A673 (cell line): ENCODE data around the gene TRDN. TPM values are rescaled to one million over a fixed set of nuclear protein-coding genes. Genes with fewer than 3 reads are reported as not detected.

Experiments used
- BruUV-seq: library from RNA; stranded (reverse); fragments of 400-500 nt; replicated peaks from 2 replicates; lab custom pipeline; 2021; lab: Mats Ljungman, UMichigan
- CTCF ChIA-PET: fragments of 300-600 bp; sonication (Branson Sonifier 250); formaldehyde crosslinking; loops from one replicate; lab custom pipeline; 2022; ENCODE audit warnings: antibody characterized with exemption; lab: Charles Lee
- POLR2A ChIA-PET: fragments of 300-600 bp; sonication (Branson Sonifier 250); formaldehyde crosslinking; loops from one replicate; lab custom pipeline; 2022; ENCODE audit warnings: antibody characterized with exemption; ENCODE audit not compliant: low non-redundant PET; lab: Charles Lee
- DNase-seq: peaks from one replicate; pipeline ENCODE4 v3.0.0-alpha.2; 2015; ENCODE audit warnings: low spot score
- H3K27ac ChIP-seq: fragments of 200-600 bp; sonication (generic); 2 replicates; pipeline ENCODE4 v1.5.1; 2016; ENCODE audit warnings: mixed run types, low read depth, mild to moderate bottlenecking, mixed read lengths, antibody characterized with exemption, low read length; ENCODE audit not compliant: poor library complexity, severe bottlenecking
- H3K27me3 ChIP-seq: fragments of 200-600 bp; sonication (generic); replicated peaks from 2 replicates; pipeline ENCODE4 v1.6.1; 2017; ENCODE audit warnings: mixed run types, low read depth, mild to moderate bottlenecking, mixed read lengths, antibody characterized with exemption, low read length; ENCODE audit not compliant: insufficient read depth, poor library complexity
- H3K36me3 ChIP-seq: fragments of 200-600 bp; sonication (generic); 2 replicates; pipeline ENCODE4 v1.6.1; 2016; ENCODE audit warnings: mixed run types, mild to moderate bottlenecking, mixed read lengths, antibody characterized with exemption, low read length; ENCODE audit not compliant: insufficient read depth, poor library complexity, severe bottlenecking
- H3K4me1 ChIP-seq: fragments of 200-600 bp; sonication (generic); 2 replicates; pipeline ENCODE4 v1.6.1; 2017; ENCODE audit warnings: mixed run types, mild to moderate bottlenecking, mixed read lengths, antibody characterized with exemption, low read length; ENCODE audit not compliant: insufficient read depth, poor library complexity, severe bottlenecking
- H3K4me3 ChIP-seq: fragments of 200-600 bp; sonication (generic); 2 replicates; pipeline ENCODE4 v1.5.1; 2016; ENCODE audit warnings: low read depth, mixed run types, mild to moderate bottlenecking, mixed read lengths, low read length; ENCODE audit not compliant: poor library complexity, severe bottlenecking
- H3K9me3 ChIP-seq: fragments of 200-600 bp; sonication (generic); 2 replicates; pipeline ENCODE4 v1.6.1; 2016; ENCODE audit warnings: mixed run types, low read depth, mild to moderate bottlenecking, mixed read lengths, antibody characterized with exemption, low read length; ENCODE audit not compliant: poor library complexity, severe bottlenecking
- EZH2 ChIP-seq: fragments of 200-600 bp; sonication (generic); IDR thresholded peaks from 2 replicates; pipeline ENCODE4 v1.6.1; 2017; ENCODE audit warnings: borderline replicate concordance, low read depth, mild to moderate bottlenecking, mixed read lengths, antibody characterized with exemption, low read length; ENCODE audit not compliant: poor library complexity, severe bottlenecking
- intact Hi-C: fragments of 100-400 bp; cut with micrococcal nuclease; formaldehyde crosslinking; loops from one replicate; pipeline ENCODE4 v1.10.0; 2022; ENCODE audit not compliant: unreplicated experiment
- total RNA-seq: library from RNA; stranded (reverse); gene quantifications from 2 replicates; pipeline ENCODE4 v1.2.3, GENCODE V29; 2021
- TF ChIP-seq, protein P1 (sequence below): fragments of 300-800, 200-600 bp; sonication (generic); conservative IDR thresholded peaks from 2 replicates; pipeline ENCODE4 v1.5.1; 2017; ENCODE audit warnings: low read depth, mild to moderate bottlenecking, antibody characterized with exemption, low read length, moderate library complexity, mixed read lengths

TRDN gene
- total RNA-seq, 1 experiment from 2014 or later = 3.8 TPM

DNA sequence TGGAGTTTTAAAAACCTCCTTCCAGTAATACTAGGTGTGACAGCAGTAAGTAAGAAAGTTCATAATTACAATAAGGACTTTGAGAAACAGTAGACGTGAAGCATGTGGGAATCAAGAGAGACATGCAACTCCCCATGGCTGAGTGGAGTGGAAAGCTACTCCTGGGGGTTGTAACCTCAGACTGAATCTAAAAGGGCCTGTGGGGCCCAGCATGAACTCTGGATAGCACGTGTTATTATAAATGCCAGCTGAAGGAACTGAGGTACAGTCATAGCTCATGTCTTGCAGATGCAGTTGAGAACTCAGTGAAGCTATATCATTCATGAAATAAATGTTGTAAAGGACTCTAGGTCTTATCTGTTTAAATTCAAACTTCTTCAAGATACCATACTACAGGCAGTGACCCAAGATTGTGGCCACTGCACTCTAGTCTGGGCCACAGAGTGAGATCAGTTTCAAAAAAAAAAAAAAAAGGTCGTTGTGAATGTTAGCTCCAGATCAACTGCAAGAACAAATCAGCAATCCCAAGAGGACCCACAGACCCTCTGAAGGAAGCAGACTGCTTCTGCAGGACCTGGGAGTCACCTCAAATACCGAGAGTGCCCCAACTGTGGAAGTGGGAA lies 189.3 kb downstream of the TRDN start:
- POLR2A ChIA-PET = no interaction called here
- no TSS peak for BruUV-seq
- H3K36me3 ChIP-seq = no peaks in the 10 kb centered on the region
- no peak for DNase-seq
- no peak overlapping the region for H3K27ac ChIP-seq
- H3K9me3 ChIP-seq = no peaks in the 10 kb centered on the region
- CTCF ChIA-PET = no interaction called here
- H3K4me3 ChIP-seq = no peak overlapping the region
- no peaks in the 10 kb centered on the region for H3K4me1 ChIP-seq
- H3K27me3 ChIP-seq = no peaks in the 10 kb centered on the region
- intact Hi-C loops = no loop called here
- TF ChIP-seq, protein P1, sequence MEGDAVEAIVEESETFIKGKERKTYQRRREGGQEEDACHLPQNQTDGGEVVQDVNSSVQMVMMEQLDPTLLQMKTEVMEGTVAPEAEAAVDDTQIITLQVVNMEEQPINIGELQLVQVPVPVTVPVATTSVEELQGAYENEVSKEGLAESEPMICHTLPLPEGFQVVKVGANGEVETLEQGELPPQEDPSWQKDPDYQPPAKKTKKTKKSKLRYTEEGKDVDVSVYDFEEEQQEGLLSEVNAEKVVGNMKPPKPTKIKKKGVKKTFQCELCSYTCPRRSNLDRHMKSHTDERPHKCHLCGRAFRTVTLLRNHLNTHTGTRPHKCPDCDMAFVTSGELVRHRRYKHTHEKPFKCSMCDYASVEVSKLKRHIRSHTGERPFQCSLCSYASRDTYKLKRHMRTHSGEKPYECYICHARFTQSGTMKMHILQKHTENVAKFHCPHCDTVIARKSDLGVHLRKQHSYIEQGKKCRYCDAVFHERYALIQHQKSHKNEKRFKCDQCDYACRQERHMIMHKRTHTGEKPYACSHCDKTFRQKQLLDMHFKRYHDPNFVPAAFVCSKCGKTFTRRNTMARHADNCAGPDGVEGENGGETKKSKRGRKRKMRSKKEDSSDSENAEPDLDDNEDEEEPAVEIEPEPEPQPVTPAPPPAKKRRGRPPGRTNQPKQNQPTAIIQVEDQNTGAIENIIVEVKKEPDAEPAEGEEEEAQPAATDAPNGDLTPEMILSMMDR = no peak
- no peak for TF ChIP-seq EZH2

DNA sequence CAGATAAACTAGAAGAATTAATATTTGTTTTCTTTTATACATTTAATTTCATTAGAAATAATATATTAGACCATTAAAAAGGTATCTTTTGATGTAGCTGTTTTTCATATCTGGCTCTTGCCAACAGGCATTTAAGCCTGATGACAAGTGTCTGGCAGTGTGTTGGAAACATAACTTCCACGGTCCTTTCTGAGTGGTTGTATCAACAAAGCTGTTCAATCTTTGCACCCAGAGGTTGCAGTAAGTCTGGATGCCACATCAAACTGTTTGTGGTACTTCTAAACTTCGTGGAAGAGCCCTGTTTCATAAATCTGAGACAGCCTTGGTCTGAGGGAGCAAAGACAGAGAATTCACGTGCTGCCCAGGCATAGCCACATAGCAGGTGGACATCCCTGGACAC lies 197.4 kb downstream of the TRDN start:
- H3K27me3 ChIP-seq = no peaks in the 10 kb centered on the region
- ChIA-PET CTCF (no interaction called here), POLR2A (no interaction called here)
- intact Hi-C loops = no loop called here
- H3K4me1 ChIP-seq = no peaks in the 10 kb centered on the region
- no peak overlapping the region for H3K27ac ChIP-seq
- no peak overlapping the region for H3K4me3 ChIP-seq
- no peak for TF ChIP-seq EZH2
- TF ChIP-seq, protein P1 = no peak
- DNase-seq = no peak
- H3K9me3 ChIP-seq = no peaks in the 10 kb centered on the region
- BruUV-seq = no TSS peak
- H3K36me3 ChIP-seq = no peaks in the 10 kb centered on the region

DNA sequence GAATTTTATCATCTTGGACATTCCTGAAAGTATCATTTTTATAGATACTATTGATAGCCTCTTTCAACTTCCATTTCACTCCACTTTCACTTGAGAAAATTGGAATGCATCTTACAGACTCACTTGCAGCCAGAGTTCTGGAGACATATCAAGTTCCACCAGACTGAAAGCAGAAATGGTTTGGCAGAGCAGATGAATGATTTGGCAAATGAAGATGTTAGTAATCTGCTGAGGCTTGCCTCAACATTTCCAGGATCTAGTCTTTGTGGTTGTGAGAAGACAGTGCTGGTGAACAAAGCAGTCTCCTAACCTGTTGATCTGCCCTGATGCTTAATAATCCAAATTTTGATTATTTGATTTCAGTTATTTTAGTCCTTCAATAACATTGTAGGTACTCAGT lies 202.6 kb downstream of the TRDN start:
- Histone ChIP-seq H3K27me3 (no peaks in the 10 kb centered on the region), H3K27ac (no peak overlapping the region), H3K4me1 (peaks cover 4% of the 10 kb centered on the region), H3K4me3 (no peak overlapping the region), H3K36me3 (no peaks in the 10 kb centered on the region), H3K9me3 (no peaks in the 10 kb centered on the region)
- BruUV-seq = no TSS peak
- CTCF ChIA-PET = no interaction called here
- no peak for DNase-seq
- POLR2A ChIA-PET = no interaction called here
- intact Hi-C loops = no loop called here
- TF ChIP-seq, protein P1 = no peak
- TF ChIP-seq EZH2 = no peak
